Measurements from ENCODE around the gene DISC1. TPM values are rescaled to one million over a fixed set of nuclear protein-coding genes. Genes with fewer than 3 reads are reported as not detected.

DISC1 gene
- total and polyA plus RNA-seq, 8 donors = 0.42 to 6.6 (median 1.5) TPM

DNA sequence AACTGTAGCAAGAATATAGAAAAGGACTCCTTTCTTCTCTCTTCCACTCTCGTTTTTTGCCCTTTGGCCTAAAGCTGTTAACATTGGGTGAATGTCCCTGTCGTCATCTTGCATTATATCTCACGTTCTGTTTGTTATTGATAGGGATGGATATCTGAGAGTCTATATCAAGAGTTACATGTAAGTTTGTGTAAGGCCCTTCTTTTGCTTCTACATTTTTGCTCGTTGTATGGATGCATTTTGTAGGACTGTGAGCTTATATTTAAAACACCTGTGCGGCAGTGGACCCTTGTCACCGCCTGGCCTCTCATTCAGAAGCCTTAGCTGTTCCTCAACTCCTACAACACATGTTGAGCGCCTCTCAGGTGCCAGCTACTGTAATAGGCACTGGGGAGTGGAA, 211.9 kb downstream of the DISC1 start:
- ATAC-seq (no peak), FAIRE-seq (no peak), DNase-seq (no peak)
- Histone ChIP-seq H3K4me1 (peaks cover 0 to 13% (median 12%) of the 10 kb centered on the region in 3 donors), H3K36me3 (no peaks in the 10 kb centered on the region), H3K27me3 (no peaks in the 10 kb centered on the region), H3K9me3 (no peaks in the 10 kb centered on the region), H3K4me3 (no peak overlapping the region), H3K27ac (no peak overlapping the region)
- TF ChIP-seq, protein P1, sequence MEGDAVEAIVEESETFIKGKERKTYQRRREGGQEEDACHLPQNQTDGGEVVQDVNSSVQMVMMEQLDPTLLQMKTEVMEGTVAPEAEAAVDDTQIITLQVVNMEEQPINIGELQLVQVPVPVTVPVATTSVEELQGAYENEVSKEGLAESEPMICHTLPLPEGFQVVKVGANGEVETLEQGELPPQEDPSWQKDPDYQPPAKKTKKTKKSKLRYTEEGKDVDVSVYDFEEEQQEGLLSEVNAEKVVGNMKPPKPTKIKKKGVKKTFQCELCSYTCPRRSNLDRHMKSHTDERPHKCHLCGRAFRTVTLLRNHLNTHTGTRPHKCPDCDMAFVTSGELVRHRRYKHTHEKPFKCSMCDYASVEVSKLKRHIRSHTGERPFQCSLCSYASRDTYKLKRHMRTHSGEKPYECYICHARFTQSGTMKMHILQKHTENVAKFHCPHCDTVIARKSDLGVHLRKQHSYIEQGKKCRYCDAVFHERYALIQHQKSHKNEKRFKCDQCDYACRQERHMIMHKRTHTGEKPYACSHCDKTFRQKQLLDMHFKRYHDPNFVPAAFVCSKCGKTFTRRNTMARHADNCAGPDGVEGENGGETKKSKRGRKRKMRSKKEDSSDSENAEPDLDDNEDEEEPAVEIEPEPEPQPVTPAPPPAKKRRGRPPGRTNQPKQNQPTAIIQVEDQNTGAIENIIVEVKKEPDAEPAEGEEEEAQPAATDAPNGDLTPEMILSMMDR (IDR thresholded peaks at IDR 0.05) = no peak
- intact Hi-C loops (cut with DNase I) = no loop called here
- WGBS, 2 donors = 73 to 74% methylated on average over 7 of the region's 7 CpGs

DNA sequence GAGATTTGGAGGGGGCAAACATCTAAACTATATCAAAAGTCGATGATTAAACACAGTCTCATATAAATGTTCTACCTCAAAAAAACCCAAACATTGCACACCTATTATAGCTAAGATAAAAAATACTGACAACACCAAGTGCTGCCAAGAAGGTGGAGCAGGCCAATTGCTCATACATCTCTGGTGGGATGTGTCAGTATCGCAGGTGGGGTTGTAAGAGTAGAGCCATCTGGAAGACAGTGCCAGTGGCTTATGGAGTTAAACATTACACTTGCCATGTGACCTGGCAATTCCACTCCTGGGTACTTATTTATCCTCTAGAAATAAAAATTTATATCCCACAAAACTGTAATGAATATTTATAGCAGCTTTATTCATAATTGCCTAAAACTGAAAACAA, 213.4 kb downstream of the DISC1 start:
- no peaks in the 10 kb centered on the region for H3K36me3 ChIP-seq
- intact Hi-C loops (cut with DNase I) = no loop called here
- no peak overlapping the region for H3K4me3 ChIP-seq
- peaks cover 0 to 21% (median 12%) of the 10 kb centered on the region in 3 donors for H3K4me1 ChIP-seq
- TF ChIP-seq, protein P1 (IDR thresholded peaks at IDR 0.05) = no peak
- H3K27ac ChIP-seq = no peak overlapping the region
- no peaks in the 10 kb centered on the region for H3K9me3 ChIP-seq
- DNase-seq (no peak), ATAC-seq (no peak), FAIRE-seq (no peak)
- no peaks in the 10 kb centered on the region for H3K27me3 ChIP-seq
- WGBS, 2 donors = 73 to 80% methylated on average over 2 of the region's 2 CpGs

DNA sequence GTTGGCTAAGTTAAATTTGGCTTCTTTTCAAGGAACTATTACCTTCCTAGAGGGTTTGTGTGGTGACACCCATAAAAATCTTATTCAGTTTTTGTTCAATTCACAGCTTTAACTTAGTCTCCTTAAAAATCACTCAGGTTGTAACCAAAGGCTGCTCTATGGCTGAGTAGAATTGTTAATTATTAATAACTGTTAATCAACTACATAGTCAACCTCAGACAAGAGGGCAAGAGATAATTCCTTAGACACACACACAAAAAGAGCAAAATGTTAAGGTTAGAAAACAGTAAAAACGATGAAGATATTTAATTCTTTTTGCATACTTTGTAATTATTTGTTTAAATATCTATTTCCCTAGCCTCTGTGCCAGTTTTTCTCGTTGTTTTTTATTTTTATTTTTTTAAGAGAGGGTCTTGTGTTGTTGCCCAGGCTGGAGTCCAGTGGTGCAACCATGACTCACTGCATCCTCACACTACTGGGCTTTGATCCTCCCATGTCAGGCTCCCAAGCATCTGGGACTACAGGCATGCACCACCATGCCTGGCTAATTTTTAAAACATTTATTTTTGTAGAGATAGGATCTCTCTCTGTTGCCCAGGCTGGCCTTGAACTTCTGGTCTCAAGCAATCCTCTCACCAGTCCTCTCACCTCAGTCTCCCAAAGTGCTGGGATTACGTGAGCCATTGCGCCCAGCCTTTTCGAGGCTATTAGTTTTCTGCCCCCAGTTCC, 215.2 kb downstream of the DISC1 start:
- ATAC-seq (peak in 3 of 4 donors; percentile 31 to 63 (median 60)), FAIRE-seq (no peak), DNase-seq (no peak)
- peaks cover 0 to 24% (median 12%) of the 10 kb centered on the region in 3 donors for H3K4me1 ChIP-seq
- H3K4me3 ChIP-seq = no peak overlapping the region
- H3K9me3 ChIP-seq = no peaks in the 10 kb centered on the region
- H3K36me3 ChIP-seq = no peaks in the 10 kb centered on the region
- TF ChIP-seq, protein P1 (IDR thresholded peaks at IDR 0.05) = no peak
- WGBS, 2 donors = 54 to 55% methylated on average over 5 of the region's 5 CpGs
- intact Hi-C loops (cut with DNase I) = no loop called here
- no peaks in the 10 kb centered on the region for H3K27me3 ChIP-seq
- H3K27ac ChIP-seq = peak overlapping the region in 1 of 4 donors; percentile 10

DNA sequence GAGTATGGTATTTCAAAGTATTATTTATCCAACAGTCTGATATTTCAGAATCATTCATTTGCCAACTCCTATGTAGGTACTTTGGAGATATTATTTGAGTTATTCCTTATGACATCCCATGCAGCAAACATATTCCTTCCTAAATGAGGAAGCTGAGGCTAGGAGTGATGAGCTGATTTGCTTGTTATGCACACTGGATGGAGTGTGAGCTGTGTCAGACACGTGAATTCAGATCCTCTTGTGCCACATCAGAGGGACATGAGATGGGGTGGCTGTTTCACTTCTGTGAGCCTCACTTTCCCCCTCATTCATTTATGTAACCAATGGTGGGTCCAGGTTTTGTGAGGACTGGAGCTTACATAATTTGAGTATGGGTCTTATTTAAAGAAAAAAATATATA, 215.9 kb downstream of the DISC1 start:
- WGBS, 2 donors = 93 to 100% methylated on average over 1 of the region's 1 CpG
- no peak for ATAC-seq
- H3K36me3 ChIP-seq = no peaks in the 10 kb centered on the region
- TF ChIP-seq, protein P1 (IDR thresholded peaks at IDR 0.05) = no peak
- FAIRE-seq = no peak
- peak overlapping the region in 1 of 4 donors; percentile 10 for H3K27ac ChIP-seq
- H3K27me3 ChIP-seq = no peaks in the 10 kb centered on the region
- H3K4me3 ChIP-seq = no peak overlapping the region
- peaks cover 0 to 24% (median 12%) of the 10 kb centered on the region in 3 donors for H3K4me1 ChIP-seq
- no peaks in the 10 kb centered on the region for H3K9me3 ChIP-seq
- intact Hi-C loops (cut with DNase I) = no loop called here
- no peak for DNase-seq

DNA sequence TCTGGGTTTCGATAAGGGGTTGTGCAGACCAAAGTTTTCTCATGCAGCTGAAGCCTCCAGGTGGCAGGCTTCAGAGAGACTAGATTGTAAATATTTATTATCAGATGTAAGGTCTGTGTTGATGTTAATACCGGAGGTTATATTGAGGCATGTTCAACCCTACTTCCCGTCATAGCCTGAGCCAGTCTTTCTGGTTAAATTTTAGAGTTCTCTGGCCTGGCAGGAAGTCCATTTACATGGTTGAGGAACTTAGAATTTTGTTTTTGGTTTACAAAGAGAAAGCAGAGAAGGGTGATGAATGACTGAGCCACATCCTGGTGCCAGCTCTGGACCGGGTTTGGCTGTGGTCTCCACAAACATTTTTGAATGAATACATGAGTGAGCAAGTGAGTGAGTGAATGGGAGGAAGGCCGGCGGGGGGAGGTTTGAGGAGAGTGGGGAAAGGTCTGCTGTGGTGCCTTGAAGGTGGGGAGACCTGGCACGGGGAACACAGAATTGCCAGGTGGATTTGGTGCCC, 218.5 kb downstream of the DISC1 start:
- no peaks in the 10 kb centered on the region for H3K9me3 ChIP-seq

More for the DNA sequence above, 218.5 kb downstream of the DISC1 start:
- H3K36me3 ChIP-seq = no peaks in the 10 kb centered on the region
- H3K27ac ChIP-seq = peak overlapping the region in 2 of 4 donors; percentile 63 to 72
- 31 to 36% methylated on average over 7 of the region's 7 CpGs for WGBS, 2 donors
- DNase-seq (peak in 1 of 6 donors; percentile 28), FAIRE-seq (no peak), ATAC-seq (peak in 3 of 4 donors; percentile 62 to 79 (median 74))
- peaks cover 0 to 24% (median 12%) of the 10 kb centered on the region in 3 donors for H3K4me1 ChIP-seq
- TF ChIP-seq, protein P1 (IDR thresholded peaks at IDR 0.05) = no peak
- no peaks in the 10 kb centered on the region for H3K27me3 ChIP-seq
- no peak overlapping the region for H3K4me3 ChIP-seq
- intact Hi-C loops (cut with DNase I) = no loop called here
